NT2/D1 (cell line): ENCODE measurements around the gene PRTFDC1.

Experiments
- YY1 ChIP-seq: IDR thresholded peaks from 2 replicates; pipeline ENCODE4 v1.6.1; 2011; ENCODE audit not compliant: insufficient read length, insufficient read depth
- ZNF274 ChIP-seq: IDR thresholded peaks from 2 replicates; pipeline ENCODE4 v1.6.1; 2011; ENCODE audit warnings: mild to moderate bottlenecking, low read depth, low read length

DNA sequence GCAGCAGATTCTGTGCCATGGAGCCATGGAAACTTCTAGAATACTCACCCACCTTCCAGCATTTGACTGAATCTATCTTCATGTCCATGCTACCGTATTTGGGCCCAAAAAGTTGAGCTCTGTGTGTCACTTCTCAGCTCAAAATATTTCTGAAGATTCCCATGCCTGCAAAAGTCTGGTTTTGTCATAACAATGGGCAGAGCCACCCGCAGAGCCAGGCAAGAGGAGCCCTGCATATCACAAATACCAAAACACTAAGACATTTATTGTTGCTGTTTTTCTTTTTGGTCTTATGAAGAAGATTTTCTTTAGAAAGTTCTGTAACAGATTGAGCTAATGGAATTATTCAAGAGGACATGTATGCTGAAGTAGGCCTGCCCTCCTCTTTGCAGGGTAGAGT lies 68.1 kb downstream of the PRTFDC1 start:
- TF ChIP-seq YY1 (no peak), ZNF274 (no peak)
